Neural progenitor cell (in vitro differentiated cells): ENCODE data around the gene PIMREG. TPM values are rescaled to one million over a fixed set of nuclear protein-coding genes. Genes with fewer than 3 reads are reported as not detected.
"Not testable (repeated sequence)": the region's sequence is repeated elsewhere in the genome, so short reads cannot be mapped to it uniquely, and the experiment has no call there.

Experiments used
- DNase-seq: peaks from one replicate; pipeline ENCODE4 v3.0.0-alpha.2; 2016; ENCODE audit warnings: low spot score
- H2AFZ ChIP-seq: fragments of 200-600 bp; sonication (generic); replicated peaks from 2 replicates; pipeline ENCODE4 v1.6.1; 2016; ENCODE audit warnings: antibody characterized with exemption
- H3F3A ChIP-seq: fragments of 200-600 bp; sonication (generic); 2 replicates; pipeline ENCODE4 v1.6.1; 2016; ENCODE audit warnings: antibody characterized with exemption, low read depth
- H3K27ac ChIP-seq: fragments of 200-600 bp; sonication (generic); 2 replicates; pipeline ENCODE4 v1.5.1; 2016; ENCODE audit warnings: mild to moderate bottlenecking
- H3K27me3 ChIP-seq: fragments of 200-600 bp; sonication (generic); 2 replicates; pipeline ENCODE4 v1.6.1; 2016; ENCODE audit warnings: mild to moderate bottlenecking, moderate library complexity
- H3K36me3 ChIP-seq: fragments of 200-600 bp; sonication (generic); 2 replicates; pipeline ENCODE4 v1.5.1; 2016
- H3K4me1 ChIP-seq: fragments of 200-600 bp; sonication (generic); 2 replicates; pipeline ENCODE4 v1.6.1; 2016; ENCODE audit warnings: mixed run types
- H3K4me2 ChIP-seq: fragments of 200-600 bp; sonication (generic); 2 replicates; pipeline ENCODE4 v1.6.1; 2016
- H3K4me3 ChIP-seq: fragments of 200-600 bp; sonication (generic); 2 replicates; pipeline ENCODE4 v1.5.1; 2016
- H3K79me2 ChIP-seq: fragments of 200-600 bp; sonication (generic); 2 replicates; pipeline ENCODE4 v1.6.1; 2016; ENCODE audit warnings: low read depth
- H3K9ac ChIP-seq: fragments of 200-600 bp; sonication (generic); 2 replicates; pipeline ENCODE4 v1.6.1; 2016
- H3K9me3 ChIP-seq: fragments of 200-600 bp; sonication (generic); 2 replicates; pipeline ENCODE4 v1.5.1; 2016; ENCODE audit warnings: low read depth
- H4K20me1 ChIP-seq: fragments of 200-600 bp; sonication (generic); 2 replicates; pipeline ENCODE4 v1.6.1; 2016; ENCODE audit warnings: low read depth
- H3K27ac Mint-ChIP-seq: 3 replicates; pipeline ENCODE4 v1.8.0; 2021; ENCODE audit warnings: mixed read lengths
- H3K27me3 Mint-ChIP-seq: 2 replicates; pipeline ENCODE4 v1.8.0; 2022; ENCODE audit warnings: low read depth, mild to moderate bottlenecking, inconsistent platforms, moderate library complexity, mixed read lengths; ENCODE audit not compliant: insufficient read depth
- H3K36me3 Mint-ChIP-seq: 3 replicates; pipeline ENCODE4 v1.8.0; 2021; ENCODE audit warnings: mixed read lengths
- H3K4me1 Mint-ChIP-seq: 3 replicates; pipeline ENCODE4 v1.8.0; 2021; ENCODE audit warnings: mixed read lengths
- H3K4me3 Mint-ChIP-seq: 3 replicates; pipeline ENCODE4 v1.8.0; 2021; ENCODE audit warnings: mild to moderate bottlenecking, moderate library complexity, mixed read lengths
- H3K9me3 Mint-ChIP-seq: 3 replicates; pipeline ENCODE4 v1.8.0; 2020; ENCODE audit warnings: mixed read lengths
- EZH2 ChIP-seq: fragments of 200-600 bp; sonication (generic); IDR thresholded peaks from 2 replicates; pipeline ENCODE4 v1.6.1; 2017; ENCODE audit warnings: antibody characterized with exemption, mild to moderate bottlenecking, moderate library complexity
- EZH2phosphoT487 ChIP-seq: fragments of 200-600 bp; sonication (generic); IDR thresholded peaks from 2 replicates; pipeline ENCODE4 v1.6.1; 2017; ENCODE audit warnings: antibody characterized with exemption
- total RNA-seq: library from RNA; depleted of rRNA; stranded (reverse); fragments of >200 nt; gene quantifications from 2 replicates; pipeline ENCODE4 v1.2.3, GENCODE V29; 2015; ENCODE audit warnings: low replicate concordance
- TF ChIP-seq, protein P1 (sequence below): fragments of 200-600 bp; sonication (generic); IDR thresholded peaks from 2 replicates; pipeline ENCODE4 v1.5.1; 2017; ENCODE audit warnings: antibody characterized with exemption, mild to moderate bottlenecking

The PIMREG gene
- total RNA-seq, 1 donor from 2014 or later, result 71.3 TPM

DNA sequence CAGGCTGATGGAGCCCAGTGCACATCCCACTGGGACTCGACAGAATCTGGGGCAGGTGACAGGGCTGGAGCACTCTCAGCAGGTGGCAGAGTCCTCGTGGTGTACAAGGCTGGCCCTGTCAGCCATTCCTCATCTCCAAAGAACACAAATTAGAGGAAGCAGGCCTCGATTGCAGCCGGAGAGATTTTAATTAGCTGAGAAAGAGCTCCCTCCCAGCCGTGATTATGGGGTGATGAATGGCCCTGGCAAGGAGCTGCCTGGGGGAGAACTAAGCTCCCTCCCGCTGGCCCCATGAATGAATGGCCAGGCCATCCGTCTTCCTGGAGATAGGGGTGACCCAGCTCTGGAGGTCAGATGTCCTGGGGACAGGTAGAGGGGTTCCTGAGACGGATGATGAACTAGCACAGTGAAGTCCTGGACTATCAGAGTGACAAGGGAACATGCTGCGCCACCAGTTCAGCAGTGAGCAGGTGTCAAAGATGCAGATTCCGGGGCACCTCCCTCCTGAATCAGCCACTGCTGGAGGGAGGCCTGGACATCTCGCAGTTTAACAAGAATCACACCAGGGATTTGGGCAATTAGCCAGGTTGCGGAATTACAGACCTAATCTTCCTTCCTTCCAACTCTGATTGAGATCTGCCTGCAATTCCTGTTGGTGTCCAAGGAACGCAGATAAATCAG is 35.5 kb downstream of the PIMREG start:
- Histone ChIP-seq H3K27ac (peak overlapping the region; percentile 67), H3K4me2 (peak overlapping the region; percentile 64), H3K9ac (peak overlapping the region; percentile 2), H3K4me3 (no peak overlapping the region), H4K20me1 (no peaks in the 10 kb centered on the region), H3K79me2 (no peaks in the 10 kb centered on the region), H3K27me3 (no peaks in the 10 kb centered on the region), H3F3A (peaks cover 14% of the 10 kb centered on the region), H3K36me3 (no peaks in the 10 kb centered on the region), H3K9me3 (no peaks in the 10 kb centered on the region), H2AFZ (peak overlapping the region; percentile 76), H3K4me1 (peaks cover 26% of the 10 kb centered on the region)
- no peak for TF ChIP-seq EZH2phosphoT487
- no peak for TF ChIP-seq EZH2
- TF ChIP-seq, protein P1, sequence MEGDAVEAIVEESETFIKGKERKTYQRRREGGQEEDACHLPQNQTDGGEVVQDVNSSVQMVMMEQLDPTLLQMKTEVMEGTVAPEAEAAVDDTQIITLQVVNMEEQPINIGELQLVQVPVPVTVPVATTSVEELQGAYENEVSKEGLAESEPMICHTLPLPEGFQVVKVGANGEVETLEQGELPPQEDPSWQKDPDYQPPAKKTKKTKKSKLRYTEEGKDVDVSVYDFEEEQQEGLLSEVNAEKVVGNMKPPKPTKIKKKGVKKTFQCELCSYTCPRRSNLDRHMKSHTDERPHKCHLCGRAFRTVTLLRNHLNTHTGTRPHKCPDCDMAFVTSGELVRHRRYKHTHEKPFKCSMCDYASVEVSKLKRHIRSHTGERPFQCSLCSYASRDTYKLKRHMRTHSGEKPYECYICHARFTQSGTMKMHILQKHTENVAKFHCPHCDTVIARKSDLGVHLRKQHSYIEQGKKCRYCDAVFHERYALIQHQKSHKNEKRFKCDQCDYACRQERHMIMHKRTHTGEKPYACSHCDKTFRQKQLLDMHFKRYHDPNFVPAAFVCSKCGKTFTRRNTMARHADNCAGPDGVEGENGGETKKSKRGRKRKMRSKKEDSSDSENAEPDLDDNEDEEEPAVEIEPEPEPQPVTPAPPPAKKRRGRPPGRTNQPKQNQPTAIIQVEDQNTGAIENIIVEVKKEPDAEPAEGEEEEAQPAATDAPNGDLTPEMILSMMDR, result no peak
- Mint-ChIP-seq H3K36me3 (no peaks in the 10 kb centered on the region), H3K27ac (no peak overlapping the region), H3K4me3 (no peak overlapping the region), H3K4me1 (peaks cover 28% of the 10 kb centered on the region), H3K27me3 (peaks cover 6% of the 10 kb centered on the region), H3K9me3 (no peaks in the 10 kb centered on the region)
- DNase-seq, result peak; percentile 52

DNA sequence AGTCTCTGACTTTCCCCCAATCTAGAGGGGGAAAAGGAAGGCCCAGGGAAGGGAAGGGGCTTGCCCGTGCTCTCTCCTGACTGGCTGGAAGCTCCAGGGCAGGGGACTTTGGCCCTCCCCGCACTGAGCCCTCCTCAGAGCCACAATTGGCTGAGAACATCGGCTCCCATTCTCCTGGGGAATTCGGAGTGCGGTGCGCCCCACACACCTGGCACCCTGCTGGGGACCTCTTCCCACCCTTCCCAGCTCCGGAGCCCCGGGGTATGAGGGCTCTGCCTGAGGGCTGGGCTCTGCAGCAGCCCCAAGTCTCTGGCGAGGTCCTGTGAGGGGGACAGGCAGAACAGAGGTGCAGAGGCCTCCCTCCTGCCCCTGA is 36.0 kb downstream of the PIMREG start:
- Mint-ChIP-seq H3K27me3 (peaks cover 6% of the 10 kb centered on the region), H3K4me3 (no peak overlapping the region), H3K27ac (no peak overlapping the region), H3K9me3 (no peaks in the 10 kb centered on the region), H3K36me3 (no peaks in the 10 kb centered on the region), H3K4me1 (peaks cover 23% of the 10 kb centered on the region)
- H3F3A ChIP-seq, result peaks cover 14% of the 10 kb centered on the region
- H3K36me3 ChIP-seq, result no peaks in the 10 kb centered on the region
- H3K27ac ChIP-seq, result peak overlapping the region; percentile 67
- no peaks in the 10 kb centered on the region for H3K79me2 ChIP-seq
- peak overlapping the region; percentile 76 for H2AFZ ChIP-seq
- peak; percentile 37 for DNase-seq
- peaks cover 21% of the 10 kb centered on the region for H3K4me1 ChIP-seq
- H3K9ac ChIP-seq, result peak overlapping the region; percentile 2
- H3K27me3 ChIP-seq, result no peaks in the 10 kb centered on the region
- H3K9me3 ChIP-seq, result no peaks in the 10 kb centered on the region
- H3K4me3 ChIP-seq, result no peak overlapping the region
- no peaks in the 10 kb centered on the region for H4K20me1 ChIP-seq
- H3K4me2 ChIP-seq, result peak overlapping the region; percentile 64
- TF ChIP-seq EZH2 (no peak), EZH2phosphoT487 (no peak)
- TF ChIP-seq, protein P1, result no peak

DNA sequence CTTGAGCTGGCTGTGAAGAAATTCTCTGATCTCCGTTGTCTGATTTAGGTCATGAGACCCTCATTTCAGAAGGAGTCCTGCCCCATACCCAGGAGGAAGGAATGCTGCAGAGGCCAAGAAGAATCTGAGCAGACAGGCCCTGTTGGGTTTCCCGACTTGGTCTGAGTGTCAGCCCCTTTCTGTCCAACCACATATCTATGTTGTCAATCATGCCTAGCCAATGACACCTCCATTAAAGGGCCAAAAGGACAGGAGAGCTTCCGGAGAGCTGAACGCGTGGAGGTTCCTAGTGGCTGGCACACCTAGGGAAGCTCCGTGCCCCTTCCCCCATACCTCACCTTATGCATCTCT is 37.8 kb downstream of the PIMREG start:
- Histone ChIP-seq H3K36me3 (no peaks in the 10 kb centered on the region), H3K27ac (no peak overlapping the region), H4K20me1 (no peaks in the 10 kb centered on the region), H3F3A (peaks cover 14% of the 10 kb centered on the region), H2AFZ (no peak overlapping the region), H3K9me3 (no peaks in the 10 kb centered on the region), H3K4me2 (no peak overlapping the region), H3K9ac (no peak overlapping the region), H3K27me3 (no peaks in the 10 kb centered on the region), H3K79me2 (no peaks in the 10 kb centered on the region), H3K4me1 (peaks cover 18% of the 10 kb centered on the region), H3K4me3 (no peak overlapping the region)
- H3K9me3 Mint-ChIP-seq, result no peaks in the 10 kb centered on the region
- no peak for DNase-seq
- peaks cover 26% of the 10 kb centered on the region for H3K4me1 Mint-ChIP-seq
- H3K27ac Mint-ChIP-seq, result no peak overlapping the region
- TF ChIP-seq, protein P1, result no peak
- TF ChIP-seq EZH2phosphoT487, result no peak
- TF ChIP-seq EZH2, result no peak
- no peak overlapping the region for H3K4me3 Mint-ChIP-seq
- H3K27me3 Mint-ChIP-seq, result peaks cover 6% of the 10 kb centered on the region
- H3K36me3 Mint-ChIP-seq, result no peaks in the 10 kb centered on the region

DNA sequence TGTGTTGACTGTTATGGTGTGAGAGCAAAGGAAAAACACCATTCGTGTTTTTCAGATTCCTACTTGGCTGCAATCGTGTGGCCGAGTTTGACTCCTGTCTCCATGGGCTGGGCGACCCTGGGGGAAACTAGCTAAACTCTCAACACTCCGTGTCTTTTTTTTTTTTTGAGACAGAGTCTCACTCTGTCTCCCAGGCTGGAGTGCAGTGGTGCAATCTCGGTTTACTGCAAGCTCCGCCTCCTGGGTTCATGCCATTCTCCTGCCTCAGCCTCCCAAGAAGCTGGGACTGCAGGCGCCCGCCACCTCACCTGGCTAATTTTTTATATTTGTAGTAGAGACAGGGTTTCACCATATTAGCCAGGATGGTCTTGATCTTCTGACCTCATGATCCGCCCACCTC is 38.5 kb downstream of the PIMREG start:
- DNase-seq, H4K20me1 ChIP-seq, H3K79me2 ChIP-seq, H3K27ac Mint-ChIP-seq, H3K27me3 Mint-ChIP-seq, H3K4me3 ChIP-seq, H3K36me3 ChIP-seq, H3K4me2 ChIP-seq, H3K36me3 Mint-ChIP-seq, H3K9me3 Mint-ChIP-seq, H3K9ac ChIP-seq, H3K27me3 ChIP-seq, H3K27ac ChIP-seq, H3K9me3 ChIP-seq, H3K4me3 Mint-ChIP-seq, H2AFZ ChIP-seq: not testable (repeated sequence)
- peaks cover 14% of the 10 kb centered on the region for H3F3A ChIP-seq
- H3K4me1 ChIP-seq, result peaks cover 18% of the 10 kb centered on the region
- H3K4me1 Mint-ChIP-seq, result peaks cover 25% of the 10 kb centered on the region
